Activated CD4-positive, alpha-beta T cell treated with anti-CD3 and anti-CD28 coated beads, Interleukin-2, amount 50 U/mL, for 48 hours (primary cell): ENCODE measurements around the gene OR2T12.
A peak's percentile ranks its signal among the peaks of the same experiment; 100 is the strongest.
"Not testable (repeated sequence)": the region's sequence is repeated elsewhere in the genome, so short reads cannot be mapped to it uniquely, and the experiment has no call there.

ENCODE experiments used
- DNase-seq, 2 experiments: peaks; one replicate each; pipeline ENCODE4 v3.0.0-alpha.2; 2020

OR2T12 gene

GRCh38 chr1:248303324-248303723 lies at the start of gene OR2T12:
OR2T12 (minus strand) TSS chr1:248303424; CDS start chr1:248295578, 7,846 bp downstream.
- no peak for DNase-seq

GRCh38 chr1:248348475-248348874 lies 45.3 kb upstream of the OR2T12 start, which contains the start of gene OR14C36:
OR14C36 (plus strand) TSS chr1:248348775; CDS start chr1:248348775, 0 bp downstream.
- no peak for DNase-seq

- no peak for DNase-seq
Observed at GRCh38 chr1:248343451-248343850, 40.2 kb upstream of the OR2T12 start.

GRCh38 chr1:248324468-248324867 lies 21.2 kb upstream of the OR2T12 start, which contains the start of gene OR2M7:
OR2M7 (minus strand) TSS chr1:248324568; CDS start chr1:248324568, 0 bp downstream.
- DNase-seq, result no peak

- DNase-seq, result no peak
Observed at GRCh38 chr1:248316796-248317195, 13.6 kb upstream of the OR2T12 start.

GRCh38 chr1:248306740-248307139 lies 3.5 kb upstream of the OR2T12 start:
- DNase-seq, result not testable (repeated sequence)

- no peak for DNase-seq
Observed at GRCh38 chr1:248306103-248306502, 2.9 kb upstream of the OR2T12 start.

GRCh38 chr1:248305672-248306071 lies 2.4 kb upstream of the OR2T12 start:
- DNase-seq, result not testable (repeated sequence)

GRCh38 chr1:248288391-248288790 lies 14.8 kb downstream of the OR2T12 start:
- no peak for DNase-seq

GRCh38 chr1:248277876-248278275 lies 25.3 kb downstream of the OR2T12 start, which contains the start of gene OR2T33:
OR2T33 (minus strand) TSS chr1:248277976; CDS start chr1:248273814, 4,162 bp downstream.
- no peak for DNase-seq

GRCh38 chr1:248273225-248273624 lies 30.0 kb downstream of the OR2T12 start:
- not testable (repeated sequence) for DNase-seq

- DNase-seq, result no peak
Observed at GRCh38 chr1:248268178-248268577, 35.0 kb downstream of the OR2T12 start.

GRCh38 chr1:248259309-248259708 lies 43.9 kb downstream of the OR2T12 start:
- not testable (repeated sequence) for DNase-seq

GRCh38 chr1:248243204-248243603 lies 60.0 kb downstream of the OR2T12 start:
- DNase-seq, result peak; percentile 1 to 16
